ENCODE measurements around the gene CLDN9.
A peak's percentile ranks its signal among the peaks of the same experiment; 100 is the strongest.

CLDN9 gene

GRCh38 chr16:2999929-3000328, 12.8 kb upstream of the CLDN9 start:
- no peak for DNase-seq

GRCh38 chr16:3000540-3000939, 12.2 kb upstream of the CLDN9 start:
- no peak for DNase-seq

GRCh38 chr16:3001316-3001715, 11.4 kb upstream of the CLDN9 start:
- DNase-seq = no peak

GRCh38 chr16:3003582-3004270, 9.0 kb upstream of the CLDN9 start:
- DNase-seq = peak; percentile 92

- no peak for DNase-seq
These were observed 8.4 kb upstream of the CLDN9 start for GRCh38 chr16:3004319-3004718.

- no peak for DNase-seq
These were observed 7.9 kb upstream of the CLDN9 start for GRCh38 chr16:3004781-3005284.

- DNase-seq = no peak
These were observed 5.4 kb upstream of the CLDN9 start for GRCh38 chr16:3007059-3007956.

GRCh38 chr16:3007957-3008689, 4.6 kb upstream of the CLDN9 start:
- DNase-seq = no peak

GRCh38 chr16:3008690-3009037, 4.1 kb upstream of the CLDN9 start:
- no peak for DNase-seq

GRCh38 chr16:3009568-3010390, 2.9 kb upstream of the CLDN9 start:
- DNase-seq = no peak

- no peak for DNase-seq
These were observed 2.2 kb upstream of the CLDN9 start for GRCh38 chr16:3010510-3010909.

GRCh38 chr16:3012246-3012645, 477 bp upstream of the CLDN9 start:
- DNase-seq = no peak

GRCh38 chr16:3013491-3013951, 798 bp downstream of the CLDN9 start:
- DNase-seq = no peak

- DNase-seq = no peak
These were observed 1.4 kb downstream of the CLDN9 start for GRCh38 chr16:3013998-3014690.

GRCh38 chr16:3014971-3015370, 2.2 kb downstream of the CLDN9 start:
- no peak for DNase-seq

GRCh38 chr16:3015865-3016521, 3.3 kb downstream of the CLDN9 start:
- DNase-seq = no peak

- DNase-seq = no peak
These were observed 4.6 kb downstream of the CLDN9 start for GRCh38 chr16:3017344-3017743.

GRCh38 chr16:3017794-3018506, 5.2 kb downstream of the CLDN9 start, which contains the start of gene CLDN6:
CLDN6 (minus strand) TSS chr16:3018183; CDS start chr16:3016021, 2,162 bp downstream.
- no peak for DNase-seq

- DNase-seq = no peak
These were observed 7.0 kb downstream of the CLDN9 start for GRCh38 chr16:3019594-3020246.

GRCh38 chr16:3020247-3020603, 7.5 kb downstream of the CLDN9 start, which contains the start of gene TNFRSF12A:
TNFRSF12A (plus strand) TSS chr16:3020368; CDS start chr16:3020398, 30 bp downstream.
- no peak for DNase-seq

All from NCI-H774 (cell line).